HCT116 (cell line): Measurements from ENCODE around the gene UPF2.

Source experiments
- CEBPB ChIP-seq: IDR thresholded peaks from 2 replicates; pipeline ENCODE4 v1.6.1; 2012; ENCODE audit warnings: low read depth
- EGR1 ChIP-seq: IDR thresholded peaks from 2 replicates; pipeline ENCODE4 v1.6.1; 2012; ENCODE audit warnings: low read depth
- EZH2 ChIP-seq: fragments of 200-600 bp; sonication (generic); IDR thresholded peaks from 2 replicates; pipeline ENCODE4 v1.6.1; 2017; ENCODE audit warnings: antibody characterized with exemption, mixed run types
- EZH2phosphoT487 ChIP-seq: fragments of 200-600 bp; IDR thresholded peaks from 2 replicates; pipeline ENCODE4 v1.6.1; 2018; ENCODE audit warnings: antibody characterized with exemption, borderline replicate concordance
- FOSL1 ChIP-seq: IDR thresholded peaks from 2 replicates; pipeline ENCODE4 v1.6.1; 2012; ENCODE audit warnings: low read depth
- MAX ChIP-seq: IDR thresholded peaks from 2 replicates; pipeline ENCODE4 v1.6.1; 2012
- POLR2AphosphoS5 ChIP-seq: IDR thresholded peaks from 2 replicates; pipeline ENCODE4 v1.6.1; 2011; ENCODE audit warnings: mild to moderate bottlenecking, low read depth, low read length, moderate library complexity
- REST ChIP-seq: IDR thresholded peaks from 2 replicates; pipeline ENCODE4 v1.6.1; 2012; ENCODE audit warnings: low read depth

GRCh38 chr10:11993834-11994468 is 48.7 kb downstream of the UPF2 start:
- TF ChIP-seq REST, result no peak
- no peak for TF ChIP-seq FOSL1
- TF ChIP-seq EGR1, result no peak
- TF ChIP-seq EZH2phosphoT487, result no peak
- no peak for TF ChIP-seq MAX
- TF ChIP-seq POLR2AphosphoS5, result no peak
- no peak for TF ChIP-seq EZH2
- TF ChIP-seq CEBPB, result no peak
